Measurements from ENCODE around the gene PPP6R2. TPM values are rescaled to one million over a fixed set of nuclear protein-coding genes. Genes with fewer than 3 reads are reported as not detected.

Gene PPP6R2
- total RNA-seq, 1 experiment from 2014 or later, result 61.3 TPM

DNA sequence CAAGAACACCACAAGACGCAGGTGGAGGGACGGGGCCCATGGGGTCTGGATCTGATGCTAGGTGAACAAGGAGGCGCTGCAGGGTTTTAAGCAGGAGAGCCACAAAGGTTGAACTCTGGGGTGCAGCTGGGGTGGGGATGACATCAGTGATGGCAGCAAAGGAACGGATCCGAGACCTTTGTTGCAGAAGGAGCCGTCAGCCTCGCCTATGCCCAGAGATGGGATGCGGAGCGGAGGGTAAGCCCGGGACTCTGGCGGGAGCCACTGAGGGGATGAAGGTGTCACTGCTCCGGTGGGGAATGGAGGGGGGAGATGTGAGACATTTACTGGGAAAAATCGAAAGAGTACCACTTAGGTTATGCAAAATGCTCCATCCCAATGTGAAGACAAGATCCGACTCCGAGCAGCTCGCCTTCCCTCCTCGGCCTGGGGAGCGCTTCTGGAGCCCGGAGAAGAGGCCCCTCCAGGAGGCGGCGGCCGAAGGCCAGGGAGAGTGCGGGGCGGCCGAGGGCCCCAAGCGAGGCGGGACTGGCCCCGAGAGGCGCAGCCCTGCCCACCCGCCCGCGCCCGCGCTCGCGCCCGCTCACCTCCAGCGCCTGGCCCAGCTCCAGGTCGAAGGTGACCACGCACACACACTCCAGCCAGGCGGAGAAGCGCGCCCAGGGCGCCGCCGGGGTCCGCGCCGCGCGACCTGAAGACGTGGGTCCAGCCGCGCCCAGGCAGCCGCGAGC is 16.7 kb upstream of the PPP6R2 start:
- peak; percentile 51 for ATAC-seq
- Histone ChIP-seq H3K27me3 (ENCODE audit: insufficient read depth, low read length) (no peaks in the 10 kb centered on the region), H3K4me1 (ENCODE audit: control insufficient read depth in 1 of 2, insufficient read depth in 2 of 2, low read length in 2 of 2) (peaks cover 40 to 59% of the 10 kb centered on the region in 2 experiments), H3K4me3 (replicated peaks in 1 of 2; ENCODE audit: low read depth in 1 of 2, low read length in 2 of 2) (peak overlapping the region; percentile 47 to 80), H3K27ac (ENCODE audit: low read depth, low read length) (peak overlapping the region; percentile 83), H3K9me3 (ENCODE audit: control insufficient read depth in 1 of 2, insufficient read depth in 1 of 2, low read depth in 1 of 2, low read length in 2 of 2) (no peaks in the 10 kb centered on the region), H4K20me1 (ENCODE audit: insufficient read depth) (no peaks in the 10 kb centered on the region), H2AFZ (ENCODE audit: low read depth, low read length, poor library complexity, severe bottlenecking) (no peak overlapping the region), H3K79me2 (ENCODE audit: insufficient read depth, low read length) (peaks cover 3% of the 10 kb centered on the region; the same call in 1 of the 2 replicates), H3K4me2 (ENCODE audit: low read length) (peak overlapping the region; percentile 94), H3K36me3 (ENCODE audit: control insufficient read depth in 1 of 2, insufficient read depth in 2 of 2, low read length in 2 of 2) (no peaks in the 10 kb centered on the region), H3K9me2 (ENCODE audit: insufficient read depth) (no peaks in the 10 kb centered on the region), H3K9ac (ENCODE audit: low read length) (peak overlapping the region; percentile 67)
- intact Hi-C loops (cut with micrococcal nuclease), result no loop called here
- ChIA-PET RAD21 (ENCODE audit: low non-redundant PET in 1 of 2, low total read pairs in 2 of 2, uncharacterized antibody in 2 of 2, unreplicated experiment in 2 of 2) (interaction anchor here in 1 of 2 experiments (0.7 to 1.2 kb wide), 2 partner anchors 21 to 75 kb away, joined by 3 read pairs; partner anchors contain the start of gene HDAC10), POLR2A (no interaction called here), CTCF (no interaction called here)
- no peak for DNase-seq (ENCODE audit: low read depth, low spot score)
- TF ChIP-seq SRF (IDR thresholded peaks at IDR 0.05; ENCODE audit: low read depth) (no peak), SIN3A (IDR thresholded peaks at IDR 0.05; ENCODE audit: low read depth) (no peak), CTCF (IDR thresholded peaks at IDR 0.05 in 2 of 3, conservative IDR thresholded peaks at IDR 0.05 in 1 of 3; ENCODE audit: borderline replicate concordance in 1 of 3, insufficient read depth in 1 of 3, low read depth in 2 of 3, low read length in 2 of 3) (no peak), JUND (IDR thresholded peaks at IDR 0.05) (no peak)
- no TSS peak for BruUV-seq (replicated peaks)
